Measurements from ENCODE around the gene ZNF664. TPM values are rescaled to one million over a fixed set of nuclear protein-coding genes. Genes with fewer than 3 reads are reported as not detected.

ZNF664 gene
- total RNA-seq, 6 experiments from 2014 or later: 37.3 to 46.5 (median 43.2) TPM

- ATAC-seq (no peak), DNase-seq (no peak)
- Histone ChIP-seq H3K4me3 (no peak overlapping the region), H3K9me3 (no peaks in the 10 kb centered on the region), H3K27me3 (no peaks in the 10 kb centered on the region), H3K4me1 (no peaks in the 10 kb centered on the region), H3K36me3 (no peaks in the 10 kb centered on the region), H3K27ac (no peak overlapping the region)
- intact Hi-C loops (cut with DNase I): loop anchor here in 1 of 2 donors (10.0 kb wide), 1 partner anchor 368 kb away; no protein-coding TSS in a partner anchor
- TF ChIP-seq CTCF (IDR thresholded peaks at IDR 0.05): no peak
- no peak for TF ChIP-seq POLR2A (IDR thresholded peaks at IDR 0.05)
- WGBS (ENCODE audit: insufficient coverage, low coverage, low lambda C conversion rate, missing lambda C conversion rate): 89% methylated on average over 16 of the region's 46 CpGs
Measured at GRCh38 chr12:123936956-123937706, 35.9 kb upstream of the ZNF664 start.

GRCh38 chr12:123937707-123938591, 35.1 kb upstream of the ZNF664 start:
- no peaks in the 10 kb centered on the region for H3K9me3 ChIP-seq
- TF ChIP-seq POLR2A (IDR thresholded peaks at IDR 0.05): no peak
- no peak for TF ChIP-seq CTCF (IDR thresholded peaks at IDR 0.05)
- intact Hi-C loops (cut with DNase I): loop anchor here in 1 of 2 donors (10.0 kb wide), 1 partner anchor 367 kb away; no protein-coding TSS in a partner anchor
- DNase-seq: no peak
- ATAC-seq: peak; percentile 38 to 68 (median 44)
- no peak overlapping the region for H3K4me3 ChIP-seq
- no peaks in the 10 kb centered on the region for H3K27me3 ChIP-seq
- 63% methylated on average over 15 of the region's 16 CpGs for WGBS (ENCODE audit: insufficient coverage, low coverage, low lambda C conversion rate, missing lambda C conversion rate)
- no peaks in the 10 kb centered on the region for H3K36me3 ChIP-seq
- H3K27ac ChIP-seq: no peak overlapping the region
- no peaks in the 10 kb centered on the region for H3K4me1 ChIP-seq

GRCh38 chr12:123938679-123939480, 34.1 kb upstream of the ZNF664 start:
- DNase-seq (no peak), ATAC-seq (peak in 1 of 4 donors; percentile 33)
- 95% methylated on average over 12 of the region's 16 CpGs for WGBS (ENCODE audit: insufficient coverage, low coverage, low lambda C conversion rate, missing lambda C conversion rate)
- intact Hi-C loops (cut with DNase I): loop anchor here in 1 of 2 donors (10.0 kb wide), 1 partner anchor 366 kb away; no protein-coding TSS in a partner anchor
- no peaks in the 10 kb centered on the region for H3K36me3 ChIP-seq
- H3K9me3 ChIP-seq: no peaks in the 10 kb centered on the region
- no peak overlapping the region for H3K27ac ChIP-seq
- TF ChIP-seq POLR2A (IDR thresholded peaks at IDR 0.05): no peak
- no peak for TF ChIP-seq CTCF (IDR thresholded peaks at IDR 0.05)
- H3K27me3 ChIP-seq: no peaks in the 10 kb centered on the region
- no peaks in the 10 kb centered on the region for H3K4me1 ChIP-seq
- H3K4me3 ChIP-seq: no peak overlapping the region
